ENCODE measurements around the gene ZNF821.
"Not testable (repeated sequence)": the region's sequence is repeated elsewhere in the genome, so short reads cannot be mapped to it uniquely, and the experiment has no call there.

The ZNF821 gene

DNA sequence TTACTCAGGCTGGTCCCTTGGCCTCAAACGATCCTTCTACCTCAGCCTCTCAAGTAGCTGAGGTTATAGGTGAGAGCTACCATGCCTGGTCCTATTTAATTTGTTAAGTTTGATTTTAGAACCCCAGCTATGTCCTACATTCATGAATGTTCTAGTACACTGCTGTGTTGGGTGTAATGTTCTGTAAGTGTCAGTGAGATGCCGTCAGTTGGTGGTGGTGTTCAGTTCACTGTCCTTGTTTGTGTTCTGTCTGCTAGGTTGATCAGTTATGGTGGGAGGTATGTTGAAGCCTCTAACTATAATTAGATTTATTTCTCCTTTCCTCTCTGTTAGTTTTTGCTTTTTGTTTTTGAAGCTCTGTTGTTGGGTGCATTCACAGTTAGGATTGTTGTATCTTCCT, 19.6 kb upstream of the ZNF821 start:
- in situ Hi-C loops (cut with MboI; ENCODE audit: low sequenced_read_pairs): no loop called here

GRCh38 chr16:71902656-71903365, 18.8 kb upstream of the ZNF821 start:
- in situ Hi-C loops (cut with MboI; ENCODE audit: low sequenced_read_pairs): no loop called here

- in situ Hi-C loops (cut with MboI; ENCODE audit: low sequenced_read_pairs): no loop called here
Observed at GRCh38 chr16:71899171-71899570, 15.2 kb upstream of the ZNF821 start.

GRCh38 chr16:71896764-71897368, 12.9 kb upstream of the ZNF821 start:
- in situ Hi-C loops (cut with MboI; ENCODE audit: low sequenced_read_pairs): no loop called here

DNA sequence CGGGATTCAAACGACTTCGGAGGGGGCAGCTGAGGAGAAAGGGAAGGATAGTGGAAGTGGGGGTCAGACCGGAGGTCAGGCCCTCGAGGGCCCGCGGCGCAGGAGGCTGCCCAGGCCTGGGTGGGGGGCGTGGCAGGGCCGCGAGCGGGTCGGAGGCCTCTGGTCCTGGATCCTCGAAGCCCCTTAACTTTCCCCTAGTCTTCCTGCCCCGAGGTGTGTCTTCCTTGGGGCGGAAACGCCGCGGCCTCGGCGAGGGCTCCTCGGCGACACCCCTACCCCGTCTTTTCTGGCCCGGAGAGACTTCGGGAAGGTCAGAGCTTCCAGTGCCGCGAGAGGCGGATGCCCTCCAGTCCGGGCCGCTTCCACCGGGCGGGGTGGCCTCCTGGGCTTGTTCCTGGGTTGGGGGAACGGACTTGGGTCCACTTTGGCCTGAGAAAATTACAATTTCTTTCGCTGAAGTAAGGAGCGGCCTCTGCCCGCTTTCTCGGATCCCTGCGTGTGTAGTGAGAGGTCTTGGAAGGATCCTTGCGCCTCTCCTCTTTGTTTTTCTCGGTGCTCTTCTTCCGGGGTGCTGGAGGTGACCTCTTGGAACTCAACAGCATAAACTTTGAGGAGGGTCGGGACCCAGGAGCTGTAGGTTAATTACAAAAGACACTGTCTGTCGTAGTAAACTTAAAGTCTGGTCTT, 11.8 kb upstream of the ZNF821 start:
- in situ Hi-C loops (cut with MboI; ENCODE audit: low sequenced_read_pairs): no loop called here

DNA sequence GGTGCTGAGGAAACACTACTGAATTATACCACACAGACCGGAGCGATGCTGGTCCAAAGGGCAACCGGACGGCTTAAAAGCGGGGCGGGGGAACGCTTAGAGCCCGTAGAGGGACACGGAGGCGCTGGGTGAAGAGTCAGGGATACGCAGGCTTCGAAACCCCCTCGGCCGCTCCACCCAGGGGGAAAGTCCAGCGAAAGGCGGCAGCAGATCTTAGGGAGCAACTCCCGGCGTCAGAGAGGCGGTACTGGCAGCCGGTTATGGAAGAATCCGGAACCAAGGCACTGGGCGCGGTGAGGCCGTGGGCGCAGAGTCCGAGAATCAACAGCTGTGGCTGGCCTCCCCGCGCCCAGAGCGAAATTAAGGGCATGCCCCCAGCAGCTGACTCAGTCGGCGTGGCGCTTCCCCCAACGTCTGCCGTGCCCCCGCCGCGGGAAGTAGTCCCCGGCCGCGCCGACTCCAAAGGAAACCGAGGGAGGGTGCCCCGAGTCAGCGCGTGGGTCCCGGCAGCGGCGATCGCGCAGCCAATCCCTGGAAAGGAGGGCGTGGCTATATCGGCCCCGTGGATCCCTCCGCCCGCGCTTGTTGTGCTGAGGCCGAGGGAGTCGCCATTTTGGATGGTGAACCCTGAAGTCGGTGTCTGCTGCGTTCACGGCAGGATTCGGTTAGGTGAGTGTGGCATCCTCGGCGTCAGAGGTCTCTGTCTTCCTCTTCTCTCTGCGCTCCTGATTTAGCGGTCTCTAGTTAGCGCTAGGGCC, 11.1 kb upstream of the ZNF821 start, which contains the start of gene IST1:
IST1 (plus strand) TSS at position 611 of the 758 bp plus-strand sequence. CDS start 20,110 bp downstream, outside the sequence.
- in situ Hi-C loops (cut with MboI; ENCODE audit: low sequenced_read_pairs): no loop called here

- in situ Hi-C loops (cut with MboI; ENCODE audit: low sequenced_read_pairs): no loop called here
Observed at GRCh38 chr16:71894229-71894920, 10.4 kb upstream of the ZNF821 start.

GRCh38 chr16:71893888-71894228, 9.9 kb upstream of the ZNF821 start:
- in situ Hi-C loops (cut with MboI; ENCODE audit: low sequenced_read_pairs): no loop called here

- in situ Hi-C loops (cut with MboI; ENCODE audit: low sequenced_read_pairs): no loop called here
Observed at GRCh38 chr16:71889147-71889546, 5.2 kb upstream of the ZNF821 start.

GRCh38 chr16:71885261-71885650, 1.3 kb upstream of the ZNF821 start:
- in situ Hi-C loops (cut with MboI; ENCODE audit: low sequenced_read_pairs): no loop called here

DNA sequence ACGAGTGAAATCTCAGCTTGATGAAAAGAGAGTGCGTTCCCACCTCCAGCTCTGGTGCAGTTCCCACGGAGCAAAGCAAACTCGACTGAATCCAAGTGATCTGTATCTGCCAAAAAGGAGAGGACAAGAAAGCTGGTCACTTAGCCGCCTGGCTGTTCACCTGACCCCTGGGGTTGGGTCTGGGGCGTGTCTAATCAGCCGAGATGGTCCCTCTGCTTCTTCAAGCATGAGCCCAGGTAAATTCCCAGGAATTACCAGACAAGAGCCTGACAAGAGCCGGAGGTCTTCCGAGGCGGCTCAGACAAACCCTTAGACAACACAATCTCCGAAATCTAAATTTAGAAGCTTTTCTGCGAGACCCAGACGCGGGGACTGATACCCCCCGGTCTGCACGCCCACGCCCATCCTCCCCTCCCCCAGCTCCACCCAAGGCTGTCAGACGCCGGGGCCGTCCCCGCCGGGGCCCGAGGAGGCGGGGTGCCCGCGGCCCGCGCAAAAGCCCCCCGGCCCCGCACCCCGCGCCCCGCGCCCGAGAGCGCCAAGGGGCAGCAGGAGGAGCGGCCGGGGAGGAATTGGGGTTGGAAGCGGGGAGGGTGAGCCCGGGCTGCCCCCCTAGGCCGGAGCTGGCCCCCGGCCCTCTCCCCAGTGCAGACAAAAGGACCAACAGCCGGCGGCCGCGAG, 674 bp downstream of the ZNF821 start:
- in situ Hi-C loops (cut with MboI; ENCODE audit: low sequenced_read_pairs): no loop called here

DNA sequence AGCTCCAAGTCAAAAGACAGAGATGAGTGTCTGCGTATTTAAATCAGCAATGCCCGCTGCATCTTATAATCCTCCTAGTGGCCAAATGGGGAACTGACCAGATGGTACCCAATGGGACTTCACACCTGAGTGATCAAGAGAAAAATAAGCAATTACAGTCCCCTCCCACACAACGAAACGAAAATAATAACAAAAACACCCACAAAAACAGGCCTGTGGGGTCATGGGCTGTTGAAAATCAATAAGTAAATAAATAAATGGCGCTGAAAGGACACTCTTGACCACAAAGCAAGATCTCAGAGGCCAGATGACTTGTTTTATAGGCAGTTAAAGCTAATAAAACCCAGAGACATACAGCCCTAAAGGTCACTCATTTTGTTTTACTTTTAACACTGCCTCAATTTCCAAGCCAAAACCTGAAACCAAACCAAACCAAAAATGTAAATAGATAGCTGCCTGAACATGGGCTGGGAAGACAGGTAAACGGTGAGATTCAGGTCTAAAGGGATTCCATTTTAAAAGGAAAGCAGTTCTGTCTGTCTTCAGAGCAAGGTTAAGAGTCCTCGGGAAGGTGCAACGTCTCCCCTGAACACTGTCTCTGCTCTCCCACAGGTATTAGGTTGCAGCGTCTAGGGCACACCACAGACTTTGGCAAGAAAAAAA, 1.3 kb downstream of the ZNF821 start:
- in situ Hi-C loops (cut with MboI; ENCODE audit: low sequenced_read_pairs): no loop called here

DNA sequence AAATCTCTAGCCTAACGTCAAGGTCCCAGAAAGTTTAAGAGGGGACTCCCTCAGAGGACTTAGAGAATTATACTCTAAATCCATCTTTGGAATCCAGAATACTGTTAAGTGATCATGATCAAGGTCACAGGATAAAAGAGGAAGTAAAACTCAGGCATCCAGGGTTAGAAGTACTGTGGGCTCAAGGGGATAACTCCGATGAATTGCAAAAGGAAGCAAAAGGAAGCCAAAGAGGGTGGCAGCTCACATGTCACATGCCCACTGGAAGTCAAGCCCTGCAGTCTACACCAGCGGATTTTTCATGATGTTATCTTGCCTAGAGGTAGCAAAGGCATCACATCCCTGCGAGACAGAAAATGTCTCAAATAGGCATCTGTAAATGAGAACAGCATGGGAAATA, 3.8 kb downstream of the ZNF821 start:
- in situ Hi-C loops (cut with MboI; ENCODE audit: low sequenced_read_pairs): no loop called here

GRCh38 chr16:71878911-71879310, 5.1 kb downstream of the ZNF821 start:
- in situ Hi-C loops (cut with MboI; ENCODE audit: low sequenced_read_pairs): no loop called here

- in situ Hi-C loops (cut with MboI; ENCODE audit: low sequenced_read_pairs): no loop called here
Observed at GRCh38 chr16:71873199-71873598, 10.8 kb downstream of the ZNF821 start.

DNA sequence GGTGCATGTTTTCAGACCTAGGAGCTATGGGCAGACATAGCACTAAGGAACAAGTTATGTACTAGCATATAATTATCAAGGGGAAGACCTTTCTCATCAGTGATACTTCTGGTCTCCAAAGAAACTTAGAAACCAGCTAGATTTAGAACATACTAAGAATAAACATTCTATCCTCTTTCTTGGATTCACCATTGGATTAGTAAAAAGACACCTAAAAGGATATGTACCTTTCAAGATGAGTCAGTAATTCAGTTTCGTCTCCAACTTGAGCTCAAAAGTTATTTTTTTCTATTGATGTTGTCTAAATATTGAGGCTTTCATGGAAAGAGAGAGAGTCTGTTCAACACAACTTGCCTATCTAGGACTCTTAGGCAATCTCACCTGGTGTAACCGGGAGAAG, 13.2 kb downstream of the ZNF821 start:
- in situ Hi-C loops (cut with MboI; ENCODE audit: low sequenced_read_pairs): no loop called here

- in situ Hi-C loops (cut with MboI; ENCODE audit: low sequenced_read_pairs): no loop called here
Observed at GRCh38 chr16:71869089-71869488, 14.9 kb downstream of the ZNF821 start.

DNA sequence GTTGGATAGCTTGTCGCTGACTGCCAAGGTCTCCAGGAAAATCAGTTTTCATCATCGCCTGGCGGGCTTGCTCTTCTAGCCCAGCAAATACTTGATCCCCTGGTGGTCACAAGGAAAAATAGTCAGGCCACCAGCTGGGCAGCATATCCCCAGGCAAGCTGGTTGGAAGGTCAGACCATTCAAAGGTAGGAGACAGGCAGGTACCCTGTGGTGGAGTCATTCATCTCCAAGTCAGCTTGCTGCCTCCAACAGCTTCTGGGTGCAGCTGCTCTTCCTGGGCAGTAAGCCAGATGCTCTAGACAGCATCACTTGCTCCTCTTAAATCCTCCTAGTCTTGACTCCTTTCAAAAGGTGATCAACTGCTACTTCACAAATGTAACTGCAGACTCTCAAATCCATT, 16.0 kb downstream of the ZNF821 start:
- in situ Hi-C loops (cut with MboI; ENCODE audit: low sequenced_read_pairs): no loop called here

DNA sequence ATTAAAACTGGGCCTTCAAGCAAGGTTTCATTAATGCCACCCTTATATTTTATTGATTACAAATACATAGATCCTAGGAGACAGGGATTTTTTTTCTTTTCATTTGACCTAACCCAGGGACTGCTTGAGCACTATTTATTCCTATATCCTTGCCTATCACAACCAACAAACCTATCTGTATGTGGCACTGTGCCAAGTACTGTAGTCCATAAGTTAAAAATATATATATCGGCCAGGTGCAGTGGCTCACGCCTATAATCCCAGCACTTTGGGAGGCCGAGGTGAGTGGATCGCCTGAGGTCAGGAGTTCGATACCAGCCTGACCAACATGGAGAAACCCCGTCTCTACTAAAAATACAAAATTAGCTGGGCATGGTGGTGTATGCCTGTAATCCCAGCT, 16.8 kb downstream of the ZNF821 start:
- in situ Hi-C loops (cut with MboI; ENCODE audit: low sequenced_read_pairs): not testable (repeated sequence)
